Stimulated activated CD8-positive, alpha-beta memory T cell treated with anti-CD3 and anti-CD28 coated beads, Interleukin-15, amount 100 ng/mL, for 48 hours (primary cell): ENCODE data around the gene RIC8B.
"Not testable (repeated sequence)": the region's sequence is repeated elsewhere in the genome, so short reads cannot be mapped to it uniquely, and the experiment has no call there.

Source experiments
- DNase-seq, 2 donors: peaks; one replicate each; pipeline ENCODE4 v3.0.0-alpha.2; 2020; ENCODE audit warnings: low read depth in 2 of 2

RIC8B gene

DNA sequence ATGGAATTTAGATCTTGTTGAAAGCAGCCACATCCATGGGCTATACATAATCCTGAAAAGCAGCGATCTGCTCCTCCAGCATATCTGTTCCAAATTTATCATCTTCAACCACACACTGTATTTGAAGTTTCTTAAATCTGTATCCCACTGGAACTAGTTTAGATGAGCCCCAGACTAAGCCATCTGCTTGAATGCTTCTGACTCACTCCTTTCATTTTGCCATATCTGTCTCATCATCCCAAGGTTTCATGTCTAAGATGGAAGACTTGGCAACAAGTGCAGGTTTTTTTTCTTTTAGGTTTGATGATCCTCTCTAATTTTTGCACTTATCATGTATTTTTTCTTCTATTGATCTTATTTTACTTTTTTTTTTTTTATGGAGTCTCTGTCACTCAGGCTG lies 126.8 kb downstream of the RIC8B start:
- DNase-seq, result no peak

DNA sequence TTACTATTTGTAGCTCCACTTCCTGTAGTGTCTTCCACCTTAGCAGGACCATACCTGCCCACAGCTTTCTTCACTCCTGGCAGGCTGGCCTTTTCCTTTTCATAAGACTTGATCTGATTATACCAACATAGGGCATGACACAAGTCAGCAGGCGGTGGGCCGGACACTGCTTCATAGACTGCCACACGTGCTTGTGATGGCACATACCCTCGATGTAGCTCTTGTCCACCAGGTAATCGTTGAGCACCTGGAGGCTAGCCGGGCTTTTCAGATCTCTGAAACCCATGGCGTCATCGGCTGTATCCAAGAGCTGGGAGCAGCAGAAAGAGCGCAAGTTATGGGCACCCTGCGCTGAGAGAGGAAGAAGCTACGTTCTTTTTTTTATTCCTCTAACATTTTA lies 127.6 kb downstream of the RIC8B start:
- DNase-seq, result no peak

DNA sequence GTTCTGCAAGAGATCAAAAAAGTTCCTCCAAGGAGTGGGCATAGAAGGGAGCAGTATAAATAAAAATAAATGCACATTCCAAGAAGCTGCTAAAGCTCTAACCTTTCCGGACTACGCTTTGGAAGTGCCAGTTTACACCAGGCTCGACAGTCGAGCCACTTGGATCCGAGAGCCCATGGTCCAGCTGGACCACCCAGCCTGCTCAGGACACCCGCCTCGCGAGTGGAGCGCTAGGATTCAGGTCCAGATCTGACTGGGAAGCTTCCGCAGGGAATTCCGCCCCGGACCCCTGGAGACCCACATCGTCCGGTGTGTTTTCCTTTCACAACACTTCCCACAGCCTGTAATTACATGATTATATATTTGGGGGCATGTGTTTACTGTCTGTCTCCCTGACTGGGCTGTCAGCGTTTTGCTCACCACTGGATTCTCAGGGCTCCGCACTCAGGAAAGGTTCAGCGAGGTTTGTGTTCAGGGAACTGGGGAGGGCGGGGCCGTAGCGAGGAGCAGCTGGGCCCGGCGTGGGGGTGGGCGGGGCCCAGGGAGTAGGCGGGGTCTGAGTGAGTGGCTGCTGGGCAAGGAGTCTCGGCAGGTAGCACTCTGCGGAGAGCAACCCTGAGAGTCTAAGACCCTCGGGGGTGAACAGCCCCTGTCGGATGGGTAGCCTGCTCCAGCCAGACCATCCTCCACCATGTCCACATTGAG lies 128.9 kb downstream of the RIC8B start:
- DNase-seq, result peak; percentile 72 to 73

DNA sequence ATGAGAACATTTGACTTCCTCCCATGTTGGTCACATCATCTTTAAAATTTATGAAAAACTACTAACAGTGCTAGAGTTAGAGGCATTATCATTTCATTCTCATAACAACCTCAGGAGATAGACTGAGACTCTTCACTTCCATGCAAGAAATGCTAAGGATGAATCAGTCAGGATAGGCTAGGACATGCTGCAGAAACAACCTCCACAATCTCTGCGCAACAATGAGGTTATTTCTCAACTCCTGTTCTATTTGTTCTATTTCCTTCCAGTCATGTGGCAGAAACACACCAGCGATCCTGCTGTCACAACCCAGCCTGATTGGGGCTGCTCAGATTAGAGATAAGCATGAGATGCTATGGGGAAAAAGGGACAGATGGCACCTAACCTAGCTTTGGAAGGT lies 132.2 kb downstream of the RIC8B start:
- no peak for DNase-seq

DNA sequence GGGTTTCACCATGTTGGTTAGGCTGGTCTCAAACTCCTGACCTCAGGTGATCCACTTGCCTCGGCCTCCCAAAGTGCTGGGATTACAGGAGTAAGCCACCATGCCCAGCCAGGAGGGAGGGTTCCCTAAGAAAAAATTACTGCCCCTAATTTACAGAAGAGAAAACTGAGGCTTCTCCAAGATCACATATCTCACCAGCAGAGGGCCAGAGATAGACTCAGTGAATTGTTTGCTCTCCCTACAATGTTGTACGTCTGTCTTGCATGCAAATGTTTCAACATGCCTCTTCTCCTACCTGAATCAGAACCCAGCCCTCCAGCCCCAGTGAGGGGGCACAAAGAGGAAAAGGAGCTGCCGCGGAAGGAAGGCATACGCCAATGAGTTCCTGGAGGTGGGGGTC lies 132.9 kb downstream of the RIC8B start:
- no peak for DNase-seq

DNA sequence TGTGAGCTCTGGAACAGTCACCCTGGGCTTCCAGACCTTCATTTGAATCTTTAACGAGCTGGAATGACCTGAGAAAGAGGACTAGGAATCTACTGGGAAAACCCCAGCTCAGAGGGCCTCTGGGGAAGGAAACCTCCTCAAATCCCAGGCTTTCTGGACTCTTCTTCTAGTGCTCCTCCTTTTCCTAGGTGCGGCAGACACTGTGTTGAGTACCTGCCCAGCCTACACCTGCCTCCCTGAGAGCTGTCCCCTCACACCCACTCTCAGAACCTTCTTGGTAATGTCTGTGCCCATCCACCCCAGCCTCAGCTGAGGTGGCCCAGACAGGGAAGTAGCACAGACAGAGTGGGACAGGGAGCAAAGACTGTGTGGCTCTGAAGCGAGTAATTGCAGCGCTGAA lies 133.4 kb downstream of the RIC8B start:
- DNase-seq, result no peak

DNA sequence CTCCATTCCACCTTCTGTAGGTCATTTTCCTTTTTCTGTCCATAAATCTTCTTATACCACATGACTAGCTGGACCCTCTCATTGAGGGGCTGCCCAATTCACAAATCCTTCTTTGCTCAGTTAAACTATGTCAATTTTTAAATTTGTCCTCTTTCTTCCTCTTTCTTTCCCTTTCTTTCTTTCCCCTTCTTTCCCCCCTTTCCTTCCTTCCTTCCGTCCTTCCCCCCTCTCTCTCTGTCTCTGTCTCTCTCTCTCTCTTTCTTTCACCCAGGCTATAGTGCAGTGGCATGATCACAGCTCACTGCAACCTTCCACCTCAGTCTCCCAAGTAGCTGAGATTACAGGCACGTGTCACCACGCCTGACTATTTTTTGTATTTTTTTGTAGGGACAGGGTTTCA lies 134.1 kb downstream of the RIC8B start:
- no peak for DNase-seq

DNA sequence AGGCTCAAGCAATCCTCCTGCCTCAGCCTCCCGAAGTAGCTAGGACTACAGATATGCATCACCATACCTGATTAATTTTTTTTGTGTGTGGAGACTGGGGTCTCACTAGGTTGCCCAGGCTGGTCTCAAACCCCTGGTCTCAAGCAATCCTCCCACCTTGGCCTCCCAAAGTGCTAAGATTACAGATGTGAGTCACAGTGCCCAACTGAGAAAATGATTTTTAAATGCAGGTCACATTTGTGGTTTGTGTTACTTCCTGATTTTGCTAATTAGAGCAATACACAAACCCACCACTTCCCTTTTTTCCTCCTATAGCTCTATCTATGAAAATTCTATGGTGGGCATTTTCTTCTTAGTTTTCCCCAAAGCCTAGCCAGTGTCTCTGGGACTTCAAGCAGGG lies 135.7 kb downstream of the RIC8B start:
- no peak for DNase-seq

DNA sequence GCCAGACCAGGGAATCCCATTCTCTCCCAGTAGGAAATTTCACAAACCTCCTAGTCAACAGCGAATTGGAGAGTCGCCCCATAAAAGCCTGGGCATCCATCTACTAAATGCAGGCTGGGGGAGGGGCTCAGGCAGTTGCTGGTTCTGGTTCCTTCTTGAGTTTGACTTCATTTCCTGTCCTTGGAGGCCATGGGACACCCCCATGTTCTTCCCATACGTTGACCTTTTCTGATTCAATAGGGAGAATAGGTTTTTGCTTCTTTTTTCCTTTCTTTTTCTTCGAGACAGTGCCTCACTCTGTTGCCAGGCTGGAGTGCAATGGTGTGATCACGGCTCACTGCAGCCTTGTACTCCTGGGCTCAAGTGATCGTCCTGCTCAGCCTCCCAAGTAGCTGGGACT lies 137.1 kb downstream of the RIC8B start:
- no peak for DNase-seq

DNA sequence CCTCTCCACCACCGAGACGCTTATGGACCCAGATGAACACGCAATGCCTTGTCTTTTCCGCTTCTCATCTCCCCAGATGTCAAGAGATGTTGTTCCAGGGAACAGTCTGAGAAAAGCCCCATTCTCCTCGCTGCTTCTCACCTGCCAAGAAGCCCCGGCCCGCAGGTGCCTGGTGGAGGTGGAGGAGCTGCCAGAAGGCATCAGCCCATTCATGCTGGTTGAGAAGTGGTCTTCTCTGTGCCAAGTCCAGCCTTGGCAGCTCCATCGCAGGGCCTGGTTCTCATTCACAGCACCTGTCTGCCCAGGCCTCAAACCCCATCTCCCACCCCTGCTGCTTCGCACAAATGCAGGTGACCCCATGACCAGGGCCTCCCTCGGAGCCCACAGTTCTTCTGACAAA lies 139.0 kb downstream of the RIC8B start:
- DNase-seq, result no peak

DNA sequence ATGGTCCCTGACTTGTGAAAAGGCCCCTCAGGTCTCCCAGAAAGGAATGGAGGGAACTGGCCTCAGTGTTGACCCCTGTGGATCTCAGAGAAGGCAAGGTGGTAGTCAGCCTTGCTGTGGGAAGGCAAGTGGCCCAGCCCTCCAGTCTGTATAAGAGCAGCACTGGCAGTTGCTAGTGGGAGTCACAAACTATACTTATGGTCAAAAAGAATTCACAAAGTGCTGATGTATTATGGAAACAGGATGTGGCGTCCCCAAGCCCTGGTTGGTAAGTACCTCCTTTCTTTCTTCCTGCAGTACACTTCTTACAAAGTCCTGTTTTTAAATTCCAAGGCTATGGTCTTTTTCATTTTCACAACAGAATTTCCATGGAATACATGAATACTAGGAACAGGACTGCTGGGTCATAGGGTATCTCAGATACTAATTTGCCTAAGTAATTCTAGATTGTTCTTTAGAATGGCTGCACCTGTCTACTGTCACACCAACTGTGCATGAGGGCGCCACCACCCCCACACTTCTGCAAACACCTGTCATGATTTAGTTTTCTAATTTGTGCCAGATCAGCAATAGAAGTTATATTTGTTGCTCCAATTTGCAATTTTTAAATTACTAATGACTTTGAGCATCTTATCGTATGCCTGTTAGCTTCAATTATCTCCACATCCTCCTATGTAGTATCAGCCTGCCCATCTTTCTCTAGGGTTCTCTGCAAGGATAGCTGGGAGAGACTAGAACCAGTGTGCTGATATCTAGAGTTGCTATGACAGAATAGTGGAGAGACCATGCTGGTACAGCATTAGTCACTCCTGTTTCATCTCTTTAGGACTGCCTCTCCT lies 140.5 kb downstream of the RIC8B start:
- DNase-seq, result peak in 1 of 2 donors; percentile 8

DNA sequence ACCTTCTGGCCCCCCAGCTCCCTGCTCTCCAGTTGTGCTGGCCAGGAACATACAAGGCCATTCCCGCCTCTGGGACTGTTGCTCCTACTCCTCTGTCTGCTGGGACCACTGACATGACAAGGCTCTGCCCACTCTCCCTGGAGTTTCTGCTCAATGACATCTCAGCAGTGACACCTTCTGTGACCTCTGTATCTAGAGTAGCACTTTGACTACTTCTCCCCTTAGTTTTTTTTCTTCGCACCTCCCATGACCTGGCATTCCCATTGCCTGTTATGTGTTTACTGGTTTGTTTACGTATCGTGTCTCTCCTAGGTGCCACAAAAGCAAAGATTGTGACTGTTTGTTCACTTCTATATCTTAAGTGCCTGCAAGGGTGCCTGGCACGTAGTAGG lies 141.1 kb downstream of the RIC8B start:
- no peak for DNase-seq

DNA sequence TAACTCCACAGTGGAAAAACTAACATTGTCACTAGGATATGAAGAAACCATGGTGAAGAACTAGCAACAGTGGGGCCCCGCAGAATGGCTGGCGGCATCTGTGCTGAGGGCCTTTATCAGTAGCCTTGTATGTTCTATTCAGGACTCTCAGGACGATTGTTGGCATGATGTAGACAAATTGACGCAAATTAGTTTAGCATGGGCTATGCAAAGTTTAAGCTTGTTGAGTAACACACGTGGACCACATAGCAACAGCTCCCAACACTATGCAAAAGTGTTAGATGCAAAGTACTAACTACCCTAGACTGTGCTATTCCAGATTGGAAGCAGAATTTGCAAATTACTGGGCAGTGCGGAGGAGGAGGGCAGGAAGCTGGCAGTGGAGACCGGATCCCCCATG lies 143.0 kb downstream of the RIC8B start:
- no peak for DNase-seq

DNA sequence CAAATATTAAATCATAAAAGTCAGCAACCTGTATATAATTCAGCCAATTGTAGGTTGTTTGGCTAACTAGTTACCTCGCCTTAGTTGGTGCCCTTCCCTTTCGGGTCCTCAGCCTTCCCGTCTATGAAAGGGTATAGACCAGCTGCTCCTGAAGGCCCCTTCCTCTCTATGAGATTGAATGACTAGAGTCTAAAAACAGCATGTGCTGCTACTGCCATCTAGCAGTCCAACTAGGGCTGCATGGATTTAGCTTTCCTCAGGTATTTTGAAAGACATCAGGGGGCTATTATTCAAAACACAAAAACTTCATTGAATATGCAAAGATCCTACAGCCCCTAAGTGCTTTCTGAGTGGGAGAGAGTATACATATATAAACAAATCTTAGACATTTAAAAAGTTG lies 144.3 kb downstream of the RIC8B start:
- no peak for DNase-seq

DNA sequence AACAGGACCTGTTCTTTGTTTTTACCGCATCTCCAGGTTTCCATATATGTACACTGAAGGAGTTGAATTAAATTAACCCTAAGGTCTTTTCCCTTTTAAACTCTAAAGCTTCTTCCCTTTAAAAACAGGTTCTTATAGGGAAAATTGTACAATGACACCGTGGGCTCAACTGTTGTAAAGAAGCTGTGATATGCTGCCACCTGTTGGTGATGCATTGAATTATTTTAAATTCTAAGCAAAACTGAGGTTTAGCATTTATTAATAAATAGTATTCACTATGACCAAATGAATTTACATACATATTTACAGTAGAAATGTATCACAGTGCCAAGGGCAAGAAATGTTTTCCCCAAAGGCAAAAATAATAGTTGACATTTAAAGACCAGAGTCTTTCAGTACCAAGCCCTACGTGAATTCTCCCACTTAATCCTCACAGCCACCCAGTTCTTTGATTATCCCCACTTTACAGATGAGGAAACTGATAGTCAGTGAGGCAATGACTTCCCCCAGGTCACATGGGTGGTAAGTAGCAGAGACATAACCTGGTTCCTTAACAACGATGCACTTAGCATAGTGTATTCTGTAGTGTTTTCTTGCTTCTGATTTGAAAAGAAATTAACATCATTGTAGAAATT lies 145.5 kb downstream of the RIC8B start:
- DNase-seq, result no peak

DNA sequence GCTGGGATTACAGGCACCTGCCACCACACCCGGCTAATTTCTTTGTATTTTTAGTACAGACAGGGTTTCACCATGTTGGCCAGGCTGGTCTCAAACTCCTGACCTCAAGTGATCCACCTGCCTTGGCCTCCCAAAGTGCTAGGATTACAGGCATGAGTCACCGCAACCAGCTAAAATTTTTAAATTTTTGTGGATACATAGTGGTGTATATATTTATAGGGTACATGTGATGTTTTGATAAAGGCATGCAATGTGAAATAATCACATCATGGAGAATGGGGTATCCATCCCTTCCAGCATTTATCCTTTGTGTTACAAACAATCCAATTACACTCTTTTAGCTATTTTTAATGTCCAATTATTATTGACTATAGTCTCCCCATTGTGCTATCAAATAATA lies 147.5 kb downstream of the RIC8B start:
- not testable (repeated sequence) for DNase-seq

DNA sequence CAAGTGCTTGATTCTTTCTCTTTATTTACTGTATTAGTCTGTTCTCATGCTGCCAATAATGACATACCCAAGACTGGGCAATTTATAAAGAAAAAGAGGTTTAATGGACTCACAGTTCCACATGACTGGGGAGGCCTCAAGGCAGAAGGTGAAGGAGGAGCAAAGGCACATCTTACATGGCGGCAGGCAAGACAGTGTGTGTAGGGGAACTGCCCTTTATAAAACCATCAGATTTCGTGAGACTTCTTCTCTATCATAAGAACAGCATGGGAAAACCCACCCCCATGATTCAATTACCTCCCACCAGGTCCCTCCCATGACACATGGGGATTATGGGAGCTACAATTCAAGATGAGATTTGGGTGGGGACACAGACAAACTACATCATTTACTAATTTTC lies 149.1 kb downstream of the RIC8B start:
- not testable (repeated sequence) for DNase-seq

DNA sequence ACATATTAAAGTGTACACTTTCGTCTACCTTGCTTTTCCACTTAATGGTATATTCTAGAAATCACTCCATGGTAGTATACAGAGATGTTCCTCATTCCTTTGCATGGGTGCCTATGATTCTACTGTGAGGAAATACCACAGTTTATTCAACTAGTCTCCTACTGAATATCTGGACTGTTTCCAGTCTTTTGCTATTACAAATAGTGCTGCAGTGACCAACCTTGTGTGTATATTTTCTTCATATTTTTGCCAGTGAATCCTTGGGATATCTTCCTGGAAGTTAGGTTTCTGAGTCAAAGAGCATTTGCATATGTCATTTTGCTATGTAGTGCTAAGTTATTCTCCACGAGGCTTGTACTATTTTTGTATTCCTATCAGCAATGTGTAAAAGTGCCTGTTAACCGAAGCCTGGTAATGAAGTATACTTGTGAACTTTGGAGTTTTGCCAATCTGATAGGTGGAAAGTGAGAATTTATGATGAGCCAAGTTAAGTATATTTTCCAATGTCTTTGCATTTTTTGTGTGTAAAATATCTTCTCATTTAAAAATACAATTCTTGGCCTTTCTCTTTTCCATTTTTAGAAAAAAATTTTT lies 149.9 kb downstream of the RIC8B start:
- no peak for DNase-seq

DNA sequence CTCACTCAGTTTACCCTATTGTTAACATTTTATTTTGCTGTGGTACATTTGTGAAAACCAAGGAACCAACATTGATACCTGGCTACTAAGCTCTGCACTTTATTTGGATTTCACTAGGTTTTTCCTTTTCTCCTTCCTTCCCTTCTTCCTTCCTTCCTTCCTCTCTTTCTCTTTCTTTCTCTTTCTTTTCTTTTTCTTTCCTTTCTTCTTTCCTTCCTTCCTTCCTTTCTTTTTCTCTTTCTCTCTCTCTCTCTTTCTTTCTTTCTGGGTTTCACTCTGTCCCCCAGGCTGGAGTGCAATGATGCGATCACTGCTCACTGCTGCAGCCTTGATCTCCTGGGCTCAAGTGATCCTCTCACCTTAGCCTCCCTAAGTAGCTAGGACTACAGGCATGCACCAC lies 152.2 kb downstream of the RIC8B start:
- no peak for DNase-seq

DNA sequence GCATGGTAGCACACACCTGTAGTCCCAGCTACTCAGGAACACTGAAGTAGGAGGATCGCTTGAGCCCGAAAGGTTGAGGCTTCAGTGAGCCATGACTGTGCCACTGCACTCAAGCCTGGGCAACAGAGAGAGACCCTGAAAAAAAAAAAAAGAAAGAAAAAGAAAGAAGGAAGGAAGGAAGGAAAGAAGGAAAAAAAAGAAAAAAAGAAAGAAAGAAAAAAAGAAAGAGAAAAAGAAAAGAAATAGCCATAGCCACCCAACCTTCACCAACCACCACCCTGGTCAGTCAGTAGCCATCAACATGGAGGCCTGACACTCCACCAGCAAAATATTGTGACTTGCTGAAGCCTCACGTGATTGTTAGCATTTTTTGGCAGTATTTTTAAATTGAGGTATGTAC lies 159.8 kb downstream of the RIC8B start:
- no peak for DNase-seq
